Activated CD4-positive, alpha-beta T cell treated with anti-CD3 and anti-CD28 coated beads, Interleukin-2, amount 50 U/mL, for 4 hours (primary cell): ENCODE measurements around the gene HYI.

Source experiments
- DNase-seq, 2 experiments: peaks; one replicate each; pipeline ENCODE4 v3.0.0-alpha.2; 2020

HYI gene

DNA sequence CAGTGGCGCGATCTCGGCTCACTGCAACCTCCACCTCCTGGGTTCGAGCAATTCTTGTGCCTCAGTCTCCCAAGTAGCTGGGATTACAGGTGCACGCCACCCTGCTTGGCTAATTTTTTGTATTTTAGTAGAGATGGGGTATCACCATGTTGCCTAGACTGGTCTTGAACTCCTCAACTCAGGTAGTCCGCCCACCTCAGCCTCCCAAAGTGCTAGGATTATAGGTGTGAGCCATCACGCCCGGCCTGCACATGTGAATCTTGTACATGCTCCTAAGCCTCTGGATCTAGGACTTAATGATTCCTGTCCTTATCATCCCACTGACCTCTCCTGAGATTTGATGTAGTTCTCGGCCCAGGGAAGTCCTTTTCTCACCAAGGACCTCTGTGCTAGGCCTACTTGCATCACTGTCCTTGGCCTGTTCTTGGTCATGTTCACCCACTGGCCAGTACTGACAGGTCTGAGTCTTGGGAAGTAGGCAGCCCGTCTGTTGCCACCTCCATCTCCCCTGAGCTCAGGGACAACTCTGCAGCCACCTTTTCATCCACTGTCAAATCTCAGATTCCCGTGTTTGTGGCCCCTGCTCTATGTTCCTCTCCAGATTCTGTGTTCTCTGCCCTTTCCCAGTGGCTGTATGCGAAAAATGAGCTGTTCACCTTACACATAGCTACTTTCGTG lies 9.4 kb downstream of the HYI start:
- no peak for DNase-seq

DNA sequence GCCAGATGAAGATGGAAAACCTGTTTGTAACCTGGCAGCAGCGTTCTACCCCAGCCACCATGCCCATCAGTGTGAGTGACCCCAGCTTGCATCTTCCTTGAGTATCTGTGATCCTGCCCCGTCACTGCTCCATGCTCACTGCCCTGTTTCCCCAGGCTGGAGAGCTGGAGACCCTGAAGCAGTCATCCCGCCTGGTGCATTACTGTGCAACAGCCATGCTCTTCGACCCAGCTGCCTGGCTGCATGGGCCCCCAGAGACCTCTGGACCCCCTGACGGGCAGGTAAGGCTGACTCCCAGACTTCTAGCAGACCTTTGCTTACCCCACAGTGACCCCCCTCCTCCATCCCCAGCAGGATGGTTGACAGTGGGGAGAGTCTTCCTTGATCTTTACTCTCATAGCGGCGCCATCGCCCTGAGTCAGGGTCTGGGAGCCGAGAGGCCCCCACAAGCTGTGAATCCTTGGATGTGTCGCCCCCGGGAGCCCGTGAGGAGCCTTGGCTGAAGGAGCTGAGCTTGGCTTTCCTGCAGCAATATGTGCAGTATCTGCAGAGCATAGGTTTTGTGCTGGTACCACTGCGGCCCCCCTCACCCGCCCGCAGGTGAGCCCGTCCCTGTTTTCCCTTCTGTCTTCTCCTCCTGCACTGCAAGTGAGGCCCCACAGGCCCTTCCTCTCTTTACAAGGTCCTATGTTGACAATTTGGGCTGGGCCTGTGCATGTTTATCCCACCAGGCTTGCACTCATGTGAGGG lies 10.4 kb downstream of the HYI start:
- DNase-seq: no peak

DNA sequence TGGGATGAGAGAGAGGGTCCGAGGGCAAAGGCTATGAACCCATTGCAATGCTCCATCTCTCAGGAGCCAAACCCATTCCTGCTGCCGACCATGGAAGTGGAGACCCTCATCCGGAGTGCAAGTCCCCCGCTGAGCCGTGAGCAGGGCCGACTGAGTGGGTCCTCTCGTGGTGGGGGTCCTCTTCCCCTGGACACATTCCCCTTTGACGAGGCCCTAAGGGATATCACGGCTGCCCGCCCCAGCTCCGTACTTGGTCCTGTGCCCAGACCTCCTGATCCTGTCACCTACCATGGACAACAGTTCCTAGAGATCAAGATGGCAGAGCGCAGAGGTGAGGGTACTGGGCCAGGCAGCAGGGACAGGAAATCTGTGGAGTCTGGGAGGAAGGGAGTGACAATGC lies 11.0 kb downstream of the HYI start:
- DNase-seq: no peak

DNA sequence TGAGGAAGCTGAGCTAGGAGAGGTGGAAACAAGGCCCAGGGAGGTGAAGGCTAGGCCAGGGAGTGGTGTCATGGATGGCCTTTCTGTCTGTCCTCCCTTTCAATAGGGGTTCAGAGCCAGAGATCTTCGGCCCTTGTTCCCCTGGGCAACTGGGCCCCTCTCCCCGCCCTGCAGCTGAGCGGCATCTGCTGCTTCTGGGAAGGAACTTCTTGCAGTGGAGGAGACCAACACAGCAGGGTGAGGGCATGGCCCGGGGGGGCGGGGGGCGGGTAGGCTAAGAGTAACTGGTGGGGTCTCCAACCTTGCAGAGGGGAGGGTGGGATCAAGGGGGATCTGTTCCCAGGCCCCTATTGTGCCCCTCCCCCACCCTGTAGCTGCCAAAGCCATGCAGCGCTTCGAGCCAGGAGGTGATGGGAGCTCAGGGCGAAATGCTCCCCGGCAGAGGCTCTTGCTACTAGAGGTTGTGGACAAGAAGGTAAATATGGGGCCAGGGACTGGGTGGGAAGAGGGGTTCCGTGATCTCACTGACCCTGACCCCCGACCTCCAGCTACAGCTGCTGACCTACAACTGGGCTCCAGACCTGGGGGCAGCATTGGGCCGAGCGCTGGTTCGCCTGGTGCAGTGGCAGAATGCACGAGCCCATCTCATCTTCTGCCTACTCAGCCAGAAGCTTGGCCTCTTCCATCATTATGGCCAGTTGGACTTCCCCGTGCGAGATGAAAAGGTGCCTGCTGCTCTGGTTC lies 11.7 kb downstream of the HYI start:
- no peak for DNase-seq

DNA sequence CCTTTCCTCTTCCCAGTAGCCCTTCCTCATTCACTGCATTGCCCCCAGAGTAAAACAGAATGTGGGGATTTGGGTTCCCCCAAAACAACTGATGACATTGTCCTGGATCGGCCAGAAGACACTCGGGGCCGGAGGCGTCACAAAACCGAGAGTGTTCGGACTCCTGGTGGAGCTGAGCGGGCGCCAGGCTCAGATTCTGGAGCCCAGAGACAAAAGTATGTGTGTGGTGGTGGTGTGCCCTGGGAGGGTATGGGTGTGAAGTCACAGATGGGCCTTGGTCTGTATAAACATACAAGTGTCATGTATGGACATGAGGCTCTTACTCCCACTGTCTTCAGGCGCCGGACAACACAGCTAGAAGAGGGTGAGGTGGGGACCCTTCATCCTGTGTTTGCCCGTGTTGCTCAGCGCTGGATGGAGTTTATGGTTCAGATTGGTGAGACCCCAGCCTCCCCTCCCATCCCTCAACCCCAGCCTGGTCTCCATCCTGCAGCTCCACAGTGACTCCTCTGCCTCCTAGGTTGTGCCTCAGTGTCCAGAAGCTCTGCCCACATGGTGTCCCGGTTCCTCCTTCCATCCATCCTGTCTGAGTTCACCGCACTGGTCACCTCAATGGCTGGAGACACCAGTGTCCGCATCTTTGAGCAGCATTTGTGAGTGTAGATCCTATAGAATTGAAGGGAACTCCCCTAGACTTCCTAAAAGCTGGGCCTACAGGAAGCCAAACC lies 12.4 kb downstream of the HYI start:
- no peak for DNase-seq

DNA sequence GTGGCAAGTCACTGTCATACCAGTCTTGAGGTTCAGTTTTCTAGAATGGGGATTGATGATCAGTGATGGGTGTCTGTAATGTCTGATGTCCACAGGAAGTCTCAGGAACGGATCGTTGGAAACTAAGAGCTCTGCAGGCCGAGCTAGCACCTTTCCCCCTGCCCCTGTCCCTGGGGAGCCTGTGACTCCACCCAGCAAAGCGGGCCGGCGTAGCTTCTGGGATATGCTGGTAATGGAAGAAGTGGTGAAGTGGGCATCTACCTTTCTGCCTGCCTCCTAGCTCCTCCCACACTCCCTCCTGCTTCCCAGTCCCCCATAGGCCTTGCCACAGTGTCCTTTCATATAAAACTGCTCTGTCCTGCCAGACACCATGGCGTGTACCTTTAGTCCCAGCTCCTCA lies 13.4 kb downstream of the HYI start:
- DNase-seq: no peak

DNA sequence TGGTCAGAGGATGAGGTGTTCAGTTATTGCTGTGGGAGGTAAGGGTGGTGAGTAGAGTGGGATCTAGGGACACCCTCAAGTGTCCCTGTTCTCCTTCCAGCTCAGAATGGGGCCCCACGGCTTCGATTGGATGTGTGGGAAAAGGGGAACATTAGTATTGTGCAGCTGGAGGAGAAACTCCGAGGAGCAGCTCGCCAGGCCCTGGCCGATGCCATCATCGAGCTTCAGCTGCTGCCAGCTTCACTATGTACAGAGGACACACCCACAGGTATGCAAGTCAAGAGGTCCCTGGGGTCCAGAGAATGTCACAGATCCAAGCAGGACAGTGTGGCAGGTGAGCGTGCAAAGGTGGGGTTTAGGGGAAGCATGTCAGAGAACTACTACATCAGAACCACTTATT lies 13.9 kb downstream of the HYI start:
- DNase-seq: no peak

DNA sequence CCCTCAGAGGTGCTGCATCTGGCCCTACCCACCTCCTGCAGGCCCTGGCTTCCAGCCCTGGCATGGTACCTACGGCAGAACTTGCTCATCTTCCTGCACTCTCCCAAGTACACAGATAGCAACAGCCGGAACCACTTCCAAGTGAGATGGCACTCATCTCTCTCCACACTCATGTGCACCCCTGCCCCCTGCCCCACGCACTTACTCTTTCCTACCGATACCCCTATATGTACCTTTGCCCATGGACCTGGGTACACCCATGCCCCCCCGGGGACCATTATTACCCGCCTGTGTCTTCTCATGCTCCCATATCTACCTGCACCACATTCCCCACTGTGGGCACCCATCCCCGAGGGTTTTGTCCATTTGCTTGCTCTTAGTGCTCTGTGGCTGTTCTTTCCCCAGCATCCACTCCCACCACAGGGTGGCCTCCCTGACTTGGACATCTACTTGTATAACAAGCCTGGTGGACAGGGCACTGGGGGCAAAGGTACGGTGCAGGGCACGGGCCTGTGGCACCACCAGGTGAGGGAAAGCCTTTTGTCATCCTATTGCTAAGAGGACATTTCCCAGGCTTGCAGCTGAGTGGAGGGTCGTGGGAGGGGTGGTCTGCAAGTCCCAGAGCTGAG lies 14.7 kb downstream of the HYI start:
- no peak for DNase-seq

DNA sequence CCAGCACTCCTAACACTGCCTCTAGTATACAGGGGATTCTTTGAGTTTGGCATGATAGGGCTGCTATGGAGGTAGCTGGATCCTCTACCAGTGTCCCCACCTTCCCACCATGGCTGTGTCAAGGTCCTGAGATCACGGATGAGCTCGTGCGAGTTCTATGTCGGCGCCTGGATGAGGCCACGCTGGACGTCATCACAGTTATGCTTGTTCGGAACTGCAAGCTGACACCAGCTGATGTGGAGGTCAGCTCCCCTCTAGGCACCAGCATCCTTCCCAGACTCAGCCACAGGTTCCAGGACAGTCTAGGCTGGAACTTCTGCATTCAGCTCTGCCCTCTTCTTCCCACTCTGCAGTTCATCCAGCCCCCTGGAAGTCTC lies 15.2 kb downstream of the HYI start:
- no peak for DNase-seq

DNA sequence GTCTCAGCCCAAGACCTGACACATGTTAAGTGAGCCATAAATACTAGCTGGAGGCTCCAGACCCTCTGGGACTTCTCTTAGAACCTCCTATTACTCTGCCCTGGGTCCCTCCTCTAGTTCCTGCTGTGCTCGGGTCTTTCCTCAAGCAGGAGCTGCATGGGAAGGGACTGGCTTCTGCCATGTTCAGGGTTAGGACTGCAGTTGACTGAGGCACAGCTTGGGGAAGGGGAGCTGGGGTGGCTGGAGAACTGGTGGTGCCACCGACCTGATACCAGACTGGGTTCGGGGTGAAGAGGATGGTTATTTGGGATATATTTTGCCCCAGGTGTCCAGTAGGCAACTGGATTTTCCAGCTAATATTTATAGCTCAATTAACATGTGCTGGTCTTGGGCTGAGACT lies 15.7 kb downstream of the HYI start:
- DNase-seq: no peak

DNA sequence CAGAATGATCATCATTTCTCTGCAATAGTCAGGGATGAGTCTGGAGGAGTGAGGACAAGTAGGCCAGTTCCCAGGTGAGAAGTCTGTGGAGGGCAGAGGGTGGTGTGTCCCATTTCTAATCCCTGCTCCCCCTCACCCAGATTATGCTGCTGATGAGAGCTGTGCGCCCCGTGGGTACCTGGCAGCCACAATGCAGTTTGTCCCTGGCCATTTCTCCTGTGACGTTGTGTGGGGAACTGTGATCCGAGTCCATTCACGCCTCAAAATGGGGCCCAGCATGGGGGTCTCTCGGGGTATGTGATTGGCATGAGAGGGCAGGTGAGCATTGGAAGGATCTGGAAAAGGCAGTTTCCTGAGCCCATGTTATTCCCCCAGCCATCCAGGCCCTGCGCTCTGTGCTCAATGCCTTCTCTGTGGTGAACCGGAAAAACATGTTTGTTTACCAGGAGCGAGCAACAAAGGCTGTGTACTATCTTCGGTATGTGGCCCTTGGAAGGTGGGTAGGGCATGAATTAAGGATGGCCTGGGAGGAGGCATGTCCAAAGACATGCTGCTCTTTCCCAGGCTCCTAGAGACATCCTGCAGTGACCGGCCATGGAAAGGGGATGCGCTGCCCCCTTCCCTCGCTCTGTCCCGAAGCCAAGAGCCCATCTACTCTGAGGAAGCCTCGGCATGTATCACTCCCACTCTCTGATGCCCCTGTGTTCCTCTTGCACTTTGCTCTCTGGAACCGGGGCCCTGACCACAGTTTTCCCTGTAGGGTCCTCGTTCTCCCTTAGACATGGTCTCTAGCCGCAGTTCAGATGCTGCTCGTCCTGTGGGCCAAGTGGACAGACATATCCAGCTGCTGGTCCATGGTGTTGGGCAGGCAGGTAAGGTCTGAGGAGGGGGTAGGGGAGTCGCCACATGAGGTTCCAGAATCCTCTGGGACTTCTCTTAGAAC lies 16.4 kb downstream of the HYI start:
- DNase-seq: no peak

DNA sequence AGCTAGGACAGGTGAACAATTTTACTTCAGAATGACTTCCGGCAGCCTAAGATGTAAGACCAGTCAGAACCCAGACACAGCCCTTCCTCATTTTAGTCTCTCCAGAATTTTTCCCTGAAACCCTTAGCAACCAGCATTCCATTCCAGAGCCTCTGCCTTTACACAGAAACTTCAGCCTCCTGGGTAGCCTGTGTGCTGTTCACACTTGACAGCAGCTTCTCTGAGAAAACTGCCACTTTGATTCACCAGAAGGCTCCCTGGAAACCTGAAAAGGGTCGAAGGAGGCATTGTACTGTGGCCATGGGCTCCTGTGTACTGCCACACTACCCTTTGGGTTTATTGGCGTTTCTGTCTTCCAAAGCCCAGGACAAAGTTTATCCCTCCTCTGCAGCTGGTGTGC lies 17.4 kb downstream of the HYI start:
- no peak for DNase-seq

DNA sequence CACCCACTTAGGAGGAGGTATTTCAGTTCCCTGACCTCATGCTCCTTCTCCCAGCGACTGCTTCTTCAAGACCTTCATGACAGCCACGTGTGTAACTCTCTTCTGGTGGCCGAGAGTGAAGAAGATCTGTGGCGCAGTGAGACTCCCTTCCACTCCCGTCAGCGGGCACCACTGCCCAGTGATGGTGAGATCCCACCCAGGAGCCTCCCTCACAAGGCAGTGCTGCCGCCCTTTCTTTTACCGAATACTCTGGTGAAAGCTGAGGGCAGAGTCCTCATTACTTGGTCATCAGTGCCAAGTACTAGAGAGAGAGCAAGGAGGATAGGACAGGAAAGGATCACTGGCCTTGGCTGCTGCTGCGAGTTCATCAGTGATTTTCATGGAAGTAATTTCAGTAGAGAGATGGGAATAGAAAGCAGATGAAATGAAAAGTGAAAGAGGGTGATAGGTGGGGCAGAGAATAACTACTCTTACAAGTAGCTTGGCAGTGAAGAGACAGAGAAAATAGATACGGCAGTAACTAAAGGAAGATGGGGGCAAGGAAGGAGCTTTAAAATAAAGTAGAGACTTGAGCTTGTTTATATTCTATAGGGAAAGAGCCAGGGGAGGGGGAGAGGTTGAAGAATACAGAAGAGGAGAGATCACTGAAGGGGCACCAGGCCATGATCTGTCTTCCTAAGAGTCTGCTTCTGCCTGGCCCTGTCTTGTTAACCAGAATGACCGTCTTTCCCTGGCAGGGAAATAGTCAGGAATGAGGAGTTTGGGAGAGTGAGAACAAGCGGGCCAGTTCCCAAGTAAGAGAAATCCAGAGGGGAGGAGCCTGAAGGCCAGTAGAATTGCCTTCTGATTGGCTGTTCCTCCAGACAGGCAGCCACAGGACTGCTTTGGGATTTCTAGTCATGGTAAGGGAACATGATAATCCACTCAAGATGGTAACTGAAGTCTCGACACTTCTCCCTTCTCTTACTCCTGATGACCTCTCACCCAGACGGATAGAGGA lies 18.3 kb downstream of the HYI start:
- DNase-seq: no peak

DNA sequence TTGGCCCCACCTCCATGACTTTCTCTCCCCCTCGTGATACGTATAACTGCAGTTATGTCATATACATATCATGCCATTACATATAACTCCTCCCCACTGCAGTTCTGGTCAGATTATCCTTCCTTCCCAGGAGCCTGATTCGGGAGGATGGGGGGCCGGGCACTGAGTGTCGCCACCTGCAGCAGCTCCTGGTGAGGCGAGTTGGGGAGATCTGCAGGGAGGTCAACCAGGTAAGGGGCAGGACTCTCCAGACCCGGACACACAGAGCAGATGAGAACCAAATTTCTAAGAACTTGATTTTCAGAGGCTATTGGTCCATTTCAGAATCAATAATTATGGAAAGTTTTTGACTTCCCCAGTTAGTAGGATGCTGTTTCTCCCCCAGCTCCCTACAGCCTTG lies 19.5 kb downstream of the HYI start:
- DNase-seq: no peak

DNA sequence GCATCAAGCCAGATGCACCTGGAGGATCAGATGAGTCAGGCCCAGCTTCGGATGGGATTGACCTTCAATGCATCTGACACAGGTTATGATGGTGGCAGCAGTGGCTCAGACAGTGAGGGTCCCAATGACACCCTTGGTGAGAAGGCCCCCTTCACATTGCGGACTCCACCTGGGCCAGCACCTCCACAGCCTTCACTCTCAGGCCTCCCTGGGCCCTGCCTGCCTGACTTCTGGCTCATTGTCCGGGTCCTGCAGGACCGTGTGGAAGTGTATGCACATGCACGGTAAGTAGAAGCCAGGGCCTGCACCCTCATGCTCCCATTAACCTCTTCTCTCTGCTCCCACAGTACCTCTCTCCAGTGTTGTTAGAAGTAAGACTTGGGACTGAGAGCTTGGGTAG lies 20.8 kb downstream of the HYI start:
- DNase-seq: no peak

DNA sequence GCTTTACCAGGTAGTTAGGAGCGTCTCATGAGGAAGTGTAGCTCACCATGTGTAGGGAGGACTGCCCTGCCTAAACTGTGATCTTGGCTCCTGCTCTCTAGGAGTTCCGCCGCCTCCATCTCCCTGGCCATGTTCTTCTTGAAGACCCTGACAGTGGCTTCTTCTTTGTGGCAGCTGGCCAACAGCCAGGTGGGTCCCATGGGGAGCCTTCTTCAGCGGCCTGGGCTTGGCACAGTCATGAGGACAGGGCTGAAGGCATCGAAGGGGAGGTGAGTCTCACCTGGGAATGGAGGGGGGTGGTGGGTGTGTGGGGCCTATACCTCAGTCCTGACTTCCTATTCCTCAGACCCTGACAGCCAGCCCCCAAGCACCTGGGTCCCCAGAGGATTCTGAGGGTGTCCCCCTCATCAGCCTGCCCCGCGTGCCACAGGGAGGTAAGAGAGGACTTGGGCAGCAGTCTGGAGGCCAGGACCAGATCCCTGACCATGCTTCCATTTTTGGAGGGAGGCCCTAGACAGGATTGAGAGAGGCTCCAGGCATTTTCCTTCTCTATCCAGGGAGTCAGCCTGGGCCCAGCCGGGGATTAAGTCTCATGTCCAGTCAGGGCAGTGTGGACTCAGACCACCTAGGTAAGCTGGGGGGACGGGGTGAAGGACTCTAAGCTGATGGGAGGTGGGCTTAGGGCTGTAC lies 21.4 kb downstream of the HYI start:
- DNase-seq: no peak

DNA sequence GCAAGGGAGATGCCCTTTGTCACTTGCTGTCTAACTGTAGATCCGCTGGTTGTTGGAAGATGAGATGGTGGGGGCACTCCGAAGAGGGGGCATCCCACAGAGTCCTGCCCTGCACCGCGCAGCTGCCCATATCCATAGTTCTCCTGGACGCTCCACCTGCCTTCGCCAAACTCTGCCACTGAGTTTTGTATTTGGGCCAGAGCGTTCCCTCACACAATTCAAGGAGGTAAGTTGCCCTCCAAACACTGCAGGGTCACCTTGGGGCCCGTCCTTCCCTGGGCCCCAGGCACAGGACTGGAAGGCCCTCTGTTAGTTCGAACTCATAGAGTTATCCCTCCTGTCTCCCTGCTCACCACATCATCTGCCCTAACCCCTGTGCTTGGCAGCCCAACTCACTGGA lies 22.1 kb downstream of the HYI start:
- DNase-seq: no peak

DNA sequence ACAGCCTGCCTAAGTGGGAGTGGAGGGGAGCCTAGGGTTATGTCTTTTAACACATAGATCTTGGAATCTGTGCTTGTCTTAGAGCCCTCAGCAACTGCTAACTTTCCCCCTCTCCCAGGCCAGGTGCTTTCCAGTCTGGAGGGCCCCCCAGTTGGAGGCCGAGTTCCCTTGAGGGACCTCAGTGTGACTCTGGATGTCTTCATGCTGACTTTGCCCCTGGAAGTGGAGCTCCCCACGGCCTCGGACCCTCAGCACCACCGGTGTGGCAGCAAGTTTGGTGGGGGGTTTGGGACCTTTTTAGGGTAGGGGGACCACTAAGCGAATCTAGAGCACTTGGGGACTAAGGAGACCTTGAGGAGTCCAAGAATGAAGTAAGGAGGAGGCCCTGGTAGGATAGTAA lies 22.9 kb downstream of the HYI start:
- no peak for DNase-seq

DNA sequence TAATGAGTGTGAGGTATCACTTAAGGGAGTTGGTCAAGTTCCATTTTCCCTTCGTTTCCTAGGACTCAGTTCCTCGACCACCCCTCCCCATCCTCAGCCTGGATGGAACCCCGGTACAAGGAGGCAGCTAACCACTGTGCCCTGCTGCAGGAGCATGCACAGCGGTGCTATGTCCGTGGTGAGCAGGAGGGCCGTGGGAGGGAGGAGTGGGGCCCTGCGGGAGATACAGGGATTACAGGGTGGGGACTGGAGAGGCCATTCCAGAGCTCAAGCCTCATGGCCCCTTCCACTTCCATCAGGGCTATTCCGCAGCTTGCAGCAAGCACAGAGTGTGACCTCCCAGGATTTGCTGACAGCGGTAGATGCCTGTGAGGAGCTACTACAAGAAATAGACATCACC lies 25.8 kb downstream of the HYI start:
- DNase-seq: no peak

DNA sequence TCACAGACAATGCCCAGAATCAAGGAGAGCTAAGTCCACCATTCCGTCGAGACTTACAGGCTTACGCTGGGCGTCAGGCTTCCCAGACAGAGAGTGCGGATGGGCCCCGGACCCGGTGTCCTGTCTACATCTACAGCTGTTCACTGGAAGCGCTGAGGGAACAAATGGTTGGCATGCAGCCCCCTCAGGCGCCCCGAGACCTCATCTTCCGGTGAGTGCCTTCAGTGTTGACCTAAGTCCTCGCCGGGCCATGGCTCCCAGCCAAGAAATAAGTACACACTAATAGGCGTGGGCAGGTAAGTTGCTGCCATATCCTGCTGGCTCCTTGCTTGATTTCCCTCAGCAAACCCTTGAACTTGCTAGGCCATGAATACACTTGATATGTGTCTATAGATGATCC lies 26.2 kb downstream of the HYI start:
- DNase-seq: no peak
